Measurements from ENCODE around the gene MYDGF.

The MYDGF gene

GRCh38 chr19:4640247-4641000, 29.7 kb downstream of the MYDGF start:
- no peak for DNase-seq

GRCh38 chr19:4639531-4640246, 30.5 kb downstream of the MYDGF start:
- no peak for DNase-seq

GRCh38 chr19:4638828-4639530, 31.2 kb downstream of the MYDGF start, which contains the start of gene TNFAIP8L1:
TSS of gene TNFAIP8L1 (plus strand) at chr19:4639516. CDS start at chr19:4651870, 12,354 bp downstream.
- DNase-seq = peak; percentile 99

- DNase-seq = no peak
Measured at GRCh38 chr19:4638317-4638716, 31.8 kb downstream of the MYDGF start.

- no peak for DNase-seq
Measured at GRCh38 chr19:4636761-4637160, 33.4 kb downstream of the MYDGF start.

GRCh38 chr19:4636151-4636717, 33.9 kb downstream of the MYDGF start:
- DNase-seq = peak; percentile 71

- no peak for DNase-seq
Measured at GRCh38 chr19:4635754-4636116, 34.4 kb downstream of the MYDGF start.

- DNase-seq = peak; percentile 39
Measured at GRCh38 chr19:4633140-4633967, 36.8 kb downstream of the MYDGF start.

- no peak for DNase-seq
Measured at GRCh38 chr19:4624733-4625362, 45.3 kb downstream of the MYDGF start.

GRCh38 chr19:4624301-4624700, 45.8 kb downstream of the MYDGF start:
- no peak for DNase-seq

GRCh38 chr19:4622695-4623421, 47.3 kb downstream of the MYDGF start:
- DNase-seq = no peak

GRCh38 chr19:4620675-4621074, 49.5 kb downstream of the MYDGF start:
- no peak for DNase-seq

GRCh38 chr19:4619668-4620294, 50.4 kb downstream of the MYDGF start:
- DNase-seq = no peak

GRCh38 chr19:4618019-4618418, 52.1 kb downstream of the MYDGF start:
- DNase-seq = no peak

GRCh38 chr19:4613254-4613751, 56.8 kb downstream of the MYDGF start:
- DNase-seq = no peak

- no peak for DNase-seq
Measured at GRCh38 chr19:4609878-4610511, 60.1 kb downstream of the MYDGF start.

Data from activated CD4-positive, alpha-beta T cell treated with anti-CD3 and anti-CD28 coated beads, Interleukin-2, amount 50 U/mL, for 1 hour (primary cell).